DOHH2 (cell line): ENCODE measurements around the gene C9orf50.

Source experiments
- H3F3A ChIP-seq: fragments of 200-600 bp; sonication (generic), shearing (Covaris generic); 2 replicates; pipeline ENCODE4 v1.6.0; 2016; ENCODE audit warnings: antibody characterized with exemption, mild to moderate bottlenecking; ENCODE audit not compliant: control insufficient read depth, insufficient read depth
- H3K27ac ChIP-seq: fragments of 200-600 bp; sonication (generic); 2 replicates; pipeline ENCODE4 v1.5.1; 2014; ENCODE audit warnings: low read depth, mild to moderate bottlenecking, low read length, moderate library complexity
- H3K27me3 ChIP-seq: fragments of 200-600 bp; sonication (generic); 2 replicates; pipeline ENCODE4 v1.6.1; 2014; ENCODE audit warnings: mild to moderate bottlenecking, low read length, mixed read lengths; ENCODE audit not compliant: control insufficient read depth
- H3K36me3 ChIP-seq: fragments of 200-600 bp; sonication (generic); 2 replicates; pipeline ENCODE4 v1.6.1; 2014; ENCODE audit warnings: mild to moderate bottlenecking, low read length, moderate library complexity, mixed read lengths; ENCODE audit not compliant: control insufficient read depth
- H3K4me1 ChIP-seq: fragments of 200-600 bp; sonication (generic); 2 replicates; pipeline ENCODE4 v1.6.1; 2014; ENCODE audit warnings: mild to moderate bottlenecking, low read length, mixed read lengths; ENCODE audit not compliant: control insufficient read depth
- H3K4me2 ChIP-seq: fragments of 200-600 bp; sonication (generic); 2 replicates; pipeline ENCODE4 v1.6.0; 2014; ENCODE audit warnings: mild to moderate bottlenecking, low read length, moderate library complexity
- H3K4me3 ChIP-seq: fragments of 200-600 bp; sonication (generic); 2 replicates; pipeline ENCODE4 v1.5.1; 2014; ENCODE audit warnings: mild to moderate bottlenecking, low read length, mixed read lengths
- H3K79me2 ChIP-seq: fragments of 200-600 bp; sonication (generic); 2 replicates; pipeline ENCODE4 v1.6.1; 2014; ENCODE audit warnings: mild to moderate bottlenecking, low read length, mixed read lengths; ENCODE audit not compliant: control insufficient read depth
- H3K9me2 ChIP-seq: fragments of 200-600 bp; sonication (generic); replicated peaks from 2 replicates; pipeline ENCODE4 v1.6.1; 2014; ENCODE audit warnings: mild to moderate bottlenecking, low read length, mixed read lengths; ENCODE audit not compliant: control insufficient read depth
- H3K9me3 ChIP-seq: fragments of 200-600 bp; sonication (generic); 2 replicates; pipeline ENCODE4 v1.6.1; 2014; ENCODE audit warnings: antibody characterized with exemption, low read length, mixed read lengths; ENCODE audit not compliant: control insufficient read depth, insufficient read depth
- H4K20me1 ChIP-seq: fragments of 200-600 bp; sonication (generic); 2 replicates; pipeline ENCODE4 v1.6.0; 2014; ENCODE audit warnings: low read depth, mild to moderate bottlenecking, antibody characterized with exemption, low read length, moderate library complexity; ENCODE audit not compliant: control insufficient read depth, insufficient read depth
- CTCF ChIP-seq: fragments of 200-600 bp; sonication (generic); IDR thresholded peaks from one replicate; pipeline ENCODE4 v1.5.1; 2014; ENCODE audit warnings: antibody characterized with exemption, mild to moderate bottlenecking, low read depth, low read length; ENCODE audit not compliant: poor library complexity, severe bottlenecking
- EZH2phosphoT487 ChIP-seq: fragments of 200-600 bp; sonication (generic); IDR thresholded peaks from 2 replicates; pipeline ENCODE4 v1.6.1; 2017; ENCODE audit warnings: borderline replicate concordance, mild to moderate bottlenecking, antibody characterized with exemption, low read length, moderate library complexity, mixed read lengths

C9orf50 gene

GRCh38 chr9:129576546-129577543 is 44.1 kb downstream of the C9orf50 start:
- no peaks in the 10 kb centered on the region for H3K79me2 ChIP-seq
- H3K4me1 ChIP-seq, result peaks cover 16% of the 10 kb centered on the region
- H3K36me3 ChIP-seq, result no peaks in the 10 kb centered on the region
- no peak overlapping the region for H3K27ac ChIP-seq
- H4K20me1 ChIP-seq, result no peaks in the 10 kb centered on the region
- H3K27me3 ChIP-seq, result no peaks in the 10 kb centered on the region
- no peak overlapping the region for H3K4me2 ChIP-seq
- no peak overlapping the region for H3K4me3 ChIP-seq
- no peaks in the 10 kb centered on the region for H3F3A ChIP-seq
- TF ChIP-seq CTCF, result no peak
- no peak for TF ChIP-seq EZH2phosphoT487
- no peaks in the 10 kb centered on the region; the same call in 1 of the 2 replicates for H3K9me3 ChIP-seq
- no peaks in the 10 kb centered on the region for H3K9me2 ChIP-seq

- Histone ChIP-seq H3K27me3 (no peaks in the 10 kb centered on the region), H3K9me3 (no peaks in the 10 kb centered on the region; the same call in 1 of the 2 replicates), H3K4me2 (no peak overlapping the region), H3K27ac (no peak overlapping the region), H3K9me2 (no peaks in the 10 kb centered on the region), H3K4me1 (peaks cover 11% of the 10 kb centered on the region), H3K36me3 (no peaks in the 10 kb centered on the region), H3K4me3 (no peak overlapping the region), H4K20me1 (no peaks in the 10 kb centered on the region), H3K79me2 (no peaks in the 10 kb centered on the region), H3F3A (no peaks in the 10 kb centered on the region)
- TF ChIP-seq EZH2phosphoT487 (no peak), CTCF (no peak)
Observed at GRCh38 chr9:129575818-129576217, 45.1 kb downstream of the C9orf50 start.

GRCh38 chr9:129574911-129575585 is 45.9 kb downstream of the C9orf50 start:
- Histone ChIP-seq H3K9me3 (no peaks in the 10 kb centered on the region; the same call in 1 of the 2 replicates), H3K4me1 (peaks cover 4% of the 10 kb centered on the region), H4K20me1 (no peaks in the 10 kb centered on the region), H3K36me3 (no peaks in the 10 kb centered on the region), H3F3A (no peaks in the 10 kb centered on the region), H3K4me2 (no peak overlapping the region), H3K79me2 (no peaks in the 10 kb centered on the region), H3K27ac (no peak overlapping the region), H3K27me3 (no peaks in the 10 kb centered on the region), H3K4me3 (no peak overlapping the region), H3K9me2 (no peaks in the 10 kb centered on the region)
- TF ChIP-seq CTCF (no peak), EZH2phosphoT487 (no peak)
